Panc1 (cell line): Measurements from ENCODE around the gene QRFP. TPM values are rescaled to one million over a fixed set of nuclear protein-coding genes. Genes with fewer than 3 reads are reported as not detected.

Experiments
- ATAC-seq: fragments of 200-7000 bp; cut with Tn5 transposase; 2 replicates; pipeline ENCODE4 v1.9.1; 2020; ENCODE audit warnings: mild to moderate bottlenecking, moderate library complexity
- BruUV-seq: library from RNA; stranded (reverse); fragments of 400-500 nt; replicated peaks from 2 replicates; lab custom pipeline; 2021; lab: Mats Ljungman, UMichigan
- CTCF ChIA-PET: fragments of 300-600 bp; sonication (Branson Sonifier 250); formaldehyde crosslinking; loops from one replicate; lab custom pipeline; 2022; ENCODE audit warnings: antibody characterized with exemption; lab: Charles Lee
- POLR2A ChIA-PET: fragments of 300-600 bp; sonication (Branson Sonifier 250); formaldehyde crosslinking; loops from one replicate; lab custom pipeline; 2022; ENCODE audit warnings: antibody characterized with exemption; lab: Charles Lee
- DNase-seq: peaks from one replicate; pipeline ENCODE4 v3.0.0-alpha.2; 2010; ENCODE audit warnings: low read depth, low spot score
- H3K27ac ChIP-seq: 2 replicates; pipeline ENCODE4 v1.5.1; 2011; ENCODE audit warnings: mild to moderate bottlenecking, low read length, inconsistent platforms
- H3K27me3 ChIP-seq: fragments of 200-500 bp; sonication (Bioruptor generic); 2 replicates; pipeline ENCODE4 v1.6.0; 2014; ENCODE audit warnings: low read length, inconsistent platforms; ENCODE audit not compliant: control insufficient read depth, insufficient read depth
- H3K36me3 ChIP-seq: fragments of 200-500 bp; sonication (Bioruptor generic); 2 replicates; pipeline ENCODE4 v1.5.1; 2014; ENCODE audit warnings: inconsistent platforms, mild to moderate bottlenecking, low read length, moderate library complexity; ENCODE audit not compliant: control insufficient read depth, insufficient read depth
- H3K4me1 ChIP-seq: 2 replicates; pipeline ENCODE4 v1.5.1; 2011; ENCODE audit warnings: inconsistent platforms, mild to moderate bottlenecking, low read length, moderate library complexity; ENCODE audit not compliant: control insufficient read depth, insufficient read depth
- H3K4me3 ChIP-seq, 2 experiments: 2 replicates each; pipeline ENCODE4 v1.5.1; 2011 to 2012; ENCODE audit warnings: low read depth in 2 of 2, low read length in 2 of 2, mild to moderate bottlenecking in 2 of 2, inconsistent platforms in 1 of 2, moderate library complexity in 1 of 2
- H3K9me3 ChIP-seq: fragments of 200-500 bp; sonication (Bioruptor generic); 2 replicates; pipeline ENCODE4 v1.5.1; 2014; ENCODE audit warnings: low read depth, mild to moderate bottlenecking, inconsistent platforms, low read length, moderate library complexity; ENCODE audit not compliant: control insufficient read depth, insufficient read depth
- POLR2AphosphoS5 ChIP-seq: IDR thresholded peaks from 2 replicates; pipeline ENCODE4 v1.6.1; 2012; ENCODE audit warnings: mild to moderate bottlenecking, low read depth, low read length, moderate library complexity
- SIN3A ChIP-seq: IDR thresholded peaks from 2 replicates; pipeline ENCODE4 v1.6.1; 2012; ENCODE audit warnings: low read depth, mild to moderate bottlenecking, low read length, moderate library complexity, borderline replicate concordance; ENCODE audit not compliant: insufficient read depth
- TCF7L2 ChIP-seq: IDR thresholded peaks from 2 replicates; pipeline ENCODE4 v1.6.1; 2011; ENCODE audit warnings: mild to moderate bottlenecking, low read depth, low read length, inconsistent platforms
- in situ Hi-C: cut with HindIII; loops from 2 replicates; pipeline ENCODE4 v1.10.0; 2016; ENCODE audit warnings: low sequenced_read_pairs, low pct_unique_long_range_greater_than_20kb
- intact Hi-C: fragments of 100-400 bp; cut with micrococcal nuclease; formaldehyde crosslinking; loops from one replicate; pipeline ENCODE4 v1.10.0; 2022; ENCODE audit not compliant: unreplicated experiment
- total RNA-seq: library from RNA; stranded (reverse); gene quantifications from one replicate; pipeline ENCODE4 v1.2.1, GENCODE V29; 2021; ENCODE audit not compliant: unreplicated experiment
- TF ChIP-seq, protein P1 (sequence below), 2 experiments: IDR thresholded peaks; 2 replicates each; pipeline ENCODE4 v1.6.1; 2011 to 2012; ENCODE audit warnings: low read depth in 2 of 2, control low read depth in 1 of 2, low read length in 1 of 2, mild to moderate bottlenecking in 1 of 2, moderate library complexity in 1 of 2; ENCODE audit not compliant: insufficient read depth in 1 of 2
- TF ChIP-seq, protein P2 (sequence below): fragments of 450-650 bp; IDR thresholded peaks from 2 replicates; pipeline ENCODE4 v1.5.1; 2017; ENCODE audit warnings: mild to moderate bottlenecking

The QRFP gene
- total RNA-seq, 1 experiment from 2014 or later, result not detected

DNA sequence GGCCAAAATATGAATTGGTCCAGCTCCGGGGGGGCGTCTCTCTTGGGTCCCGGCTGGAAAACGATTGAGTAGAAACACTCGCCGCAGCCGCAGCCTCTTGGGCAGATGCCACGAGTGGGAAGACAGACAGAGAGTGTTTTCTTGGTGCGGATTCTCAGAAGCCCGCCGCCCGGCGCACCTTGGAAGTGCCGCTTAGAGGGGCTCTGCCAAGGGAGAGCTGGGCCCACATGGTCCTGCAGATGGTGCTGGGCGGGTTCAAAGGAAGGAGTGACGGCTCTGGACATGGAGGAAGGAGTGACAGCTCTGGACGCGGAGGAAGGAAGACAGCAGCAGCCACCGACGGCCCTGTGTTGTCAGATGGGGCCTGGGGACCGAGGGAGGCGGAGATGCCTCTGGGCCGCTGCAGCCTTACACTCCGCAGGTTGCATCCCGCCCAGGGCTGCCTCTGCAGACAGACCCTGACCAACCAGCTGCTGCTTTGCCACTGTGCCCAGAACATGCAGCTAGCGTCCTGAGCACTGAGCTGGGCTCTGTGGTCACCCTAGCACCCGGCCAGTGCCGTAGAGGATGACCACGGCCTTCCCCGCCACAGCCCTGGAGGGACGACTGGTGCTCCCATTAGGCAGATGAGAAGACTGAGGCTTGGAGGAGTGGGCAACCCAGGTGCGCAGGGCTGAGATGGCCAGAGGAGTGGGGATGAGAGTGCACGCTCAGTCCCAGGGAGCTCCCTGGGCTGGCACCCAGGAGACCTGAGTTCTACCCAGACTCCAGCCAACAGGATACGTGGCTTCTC lies 20.8 kb upstream of the QRFP start:
- in situ Hi-C loops (no loop called here), intact Hi-C loops (no loop called here)
- CTCF ChIA-PET, result no interaction called here
- TF ChIP-seq, protein P1, sequence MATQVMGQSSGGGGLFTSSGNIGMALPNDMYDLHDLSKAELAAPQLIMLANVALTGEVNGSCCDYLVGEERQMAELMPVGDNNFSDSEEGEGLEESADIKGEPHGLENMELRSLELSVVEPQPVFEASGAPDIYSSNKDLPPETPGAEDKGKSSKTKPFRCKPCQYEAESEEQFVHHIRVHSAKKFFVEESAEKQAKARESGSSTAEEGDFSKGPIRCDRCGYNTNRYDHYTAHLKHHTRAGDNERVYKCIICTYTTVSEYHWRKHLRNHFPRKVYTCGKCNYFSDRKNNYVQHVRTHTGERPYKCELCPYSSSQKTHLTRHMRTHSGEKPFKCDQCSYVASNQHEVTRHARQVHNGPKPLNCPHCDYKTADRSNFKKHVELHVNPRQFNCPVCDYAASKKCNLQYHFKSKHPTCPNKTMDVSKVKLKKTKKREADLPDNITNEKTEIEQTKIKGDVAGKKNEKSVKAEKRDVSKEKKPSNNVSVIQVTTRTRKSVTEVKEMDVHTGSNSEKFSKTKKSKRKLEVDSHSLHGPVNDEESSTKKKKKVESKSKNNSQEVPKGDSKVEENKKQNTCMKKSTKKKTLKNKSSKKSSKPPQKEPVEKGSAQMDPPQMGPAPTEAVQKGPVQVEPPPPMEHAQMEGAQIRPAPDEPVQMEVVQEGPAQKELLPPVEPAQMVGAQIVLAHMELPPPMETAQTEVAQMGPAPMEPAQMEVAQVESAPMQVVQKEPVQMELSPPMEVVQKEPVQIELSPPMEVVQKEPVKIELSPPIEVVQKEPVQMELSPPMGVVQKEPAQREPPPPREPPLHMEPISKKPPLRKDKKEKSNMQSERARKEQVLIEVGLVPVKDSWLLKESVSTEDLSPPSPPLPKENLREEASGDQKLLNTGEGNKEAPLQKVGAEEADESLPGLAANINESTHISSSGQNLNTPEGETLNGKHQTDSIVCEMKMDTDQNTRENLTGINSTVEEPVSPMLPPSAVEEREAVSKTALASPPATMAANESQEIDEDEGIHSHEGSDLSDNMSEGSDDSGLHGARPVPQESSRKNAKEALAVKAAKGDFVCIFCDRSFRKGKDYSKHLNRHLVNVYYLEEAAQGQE (IDR thresholded peaks at IDR 0.05; ENCODE audit: insufficient read depth in 1 of 2, low read depth in 2 of 2, low read length in 1 of 2), result no peak
- TF ChIP-seq SIN3A (no peak), POLR2AphosphoS5 (no peak), TCF7L2 (no peak)
- TF ChIP-seq, protein P2, sequence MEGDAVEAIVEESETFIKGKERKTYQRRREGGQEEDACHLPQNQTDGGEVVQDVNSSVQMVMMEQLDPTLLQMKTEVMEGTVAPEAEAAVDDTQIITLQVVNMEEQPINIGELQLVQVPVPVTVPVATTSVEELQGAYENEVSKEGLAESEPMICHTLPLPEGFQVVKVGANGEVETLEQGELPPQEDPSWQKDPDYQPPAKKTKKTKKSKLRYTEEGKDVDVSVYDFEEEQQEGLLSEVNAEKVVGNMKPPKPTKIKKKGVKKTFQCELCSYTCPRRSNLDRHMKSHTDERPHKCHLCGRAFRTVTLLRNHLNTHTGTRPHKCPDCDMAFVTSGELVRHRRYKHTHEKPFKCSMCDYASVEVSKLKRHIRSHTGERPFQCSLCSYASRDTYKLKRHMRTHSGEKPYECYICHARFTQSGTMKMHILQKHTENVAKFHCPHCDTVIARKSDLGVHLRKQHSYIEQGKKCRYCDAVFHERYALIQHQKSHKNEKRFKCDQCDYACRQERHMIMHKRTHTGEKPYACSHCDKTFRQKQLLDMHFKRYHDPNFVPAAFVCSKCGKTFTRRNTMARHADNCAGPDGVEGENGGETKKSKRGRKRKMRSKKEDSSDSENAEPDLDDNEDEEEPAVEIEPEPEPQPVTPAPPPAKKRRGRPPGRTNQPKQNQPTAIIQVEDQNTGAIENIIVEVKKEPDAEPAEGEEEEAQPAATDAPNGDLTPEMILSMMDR, result no peak
- DNase-seq, result no peak
- Histone ChIP-seq H3K4me3 (no peak overlapping the region), H3K36me3 (no peaks in the 10 kb centered on the region), H3K27ac (no peak overlapping the region), H3K4me1 (0 out of 2 replicates have a peak, but pooled peaks cover 4% of the 10 kb centered on the region), H3K9me3 (no peaks in the 10 kb centered on the region), H3K27me3 (no peaks in the 10 kb centered on the region)
- ATAC-seq, result no peak
- BruUV-seq, result no TSS peak
- POLR2A ChIA-PET, result interaction anchor here (0.7 kb wide), 1 partner anchor 151 kb away, joined by 4 read pairs; no protein-coding TSS in a partner anchor

DNA sequence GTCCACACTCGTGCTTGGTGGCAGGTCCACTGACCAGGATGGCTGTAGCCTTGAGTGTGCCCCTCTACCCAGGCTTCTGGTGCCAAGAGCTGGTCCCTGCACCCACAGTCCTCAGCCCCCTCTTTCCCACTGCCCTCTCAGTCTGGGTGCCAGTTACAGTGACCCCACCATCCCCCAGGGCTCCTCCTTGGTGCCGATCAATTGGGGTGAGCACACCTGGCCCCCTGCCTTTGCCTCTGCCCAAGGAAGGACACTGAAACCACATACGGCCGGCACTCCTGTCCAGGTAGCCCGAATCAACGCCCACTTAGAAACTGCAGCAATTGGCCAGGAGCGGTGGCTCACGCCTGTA lies 18.5 kb upstream of the QRFP start:
- H3K27me3 ChIP-seq, result no peaks in the 10 kb centered on the region
- 0 out of 2 replicates have a peak, but pooled peaks cover 4% of the 10 kb centered on the region for H3K4me1 ChIP-seq
- ATAC-seq (no peak), DNase-seq (no peak)
- H3K9me3 ChIP-seq, result no peaks in the 10 kb centered on the region
- POLR2A ChIA-PET, result no interaction called here
- intact Hi-C loops (no loop called here), in situ Hi-C loops (no loop called here)
- no peak overlapping the region for H3K27ac ChIP-seq
- TF ChIP-seq, protein P2, result no peak
- TF ChIP-seq TCF7L2, result no peak
- no peak for TF ChIP-seq POLR2AphosphoS5
- TF ChIP-seq, protein P1 (IDR thresholded peaks at IDR 0.05; ENCODE audit: insufficient read depth in 1 of 2, low read depth in 2 of 2, low read length in 1 of 2), result no peak
- TF ChIP-seq SIN3A, result no peak
- CTCF ChIA-PET, result interaction anchor here (0.6 kb wide), 1 partner anchor 7 kb away, joined by 5 read pairs; no protein-coding TSS in a partner anchor
- no TSS peak for BruUV-seq
- no peak overlapping the region for H3K4me3 ChIP-seq
- no peaks in the 10 kb centered on the region for H3K36me3 ChIP-seq
